ENCODE data around the gene CHEK1. TPM values are rescaled to one million over a fixed set of nuclear protein-coding genes. Genes with fewer than 3 reads are reported as not detected.

CHEK1 gene
- total and polyA plus RNA-seq, 9 of the 15 experiments (the other 6 are each of a cell fraction or from before 2014, with no cell fraction given) = 62.6 to 108 (median 87.5) TPM

DNA sequence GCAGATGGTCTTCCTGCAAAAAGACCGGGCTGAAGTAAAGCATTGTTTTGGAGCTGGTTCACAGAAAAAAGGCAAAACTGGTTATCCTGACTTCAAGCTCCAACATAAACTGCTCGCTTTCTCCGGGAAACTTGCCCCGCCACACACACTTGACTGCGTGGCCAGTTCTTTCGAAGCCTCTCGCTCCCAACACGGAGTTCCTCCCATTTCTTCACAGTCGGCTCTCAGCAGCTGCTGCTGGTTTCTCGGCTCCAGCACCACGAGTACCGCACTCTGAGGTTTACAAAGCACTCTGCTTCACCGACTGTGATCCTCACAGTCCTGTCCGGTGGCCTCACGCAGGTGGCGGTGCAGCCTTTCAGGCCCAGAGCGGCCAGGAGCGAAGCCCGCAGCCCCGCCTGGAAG is 264 bp downstream of the CHEK1 start (continued):
- TF ChIP-seq ARID3A (IDR thresholded peaks at IDR 0.05; ENCODE audit: borderline replicate concordance, low read depth, low read length) (no peak), BCLAF1 (IDR thresholded peaks at IDR 0.05; ENCODE audit: borderline replicate concordance in 1 of 2, control insufficient read depth in 1 of 2, low read depth in 2 of 2, low read length in 1 of 2) (peak in 1 of 2 experiments; percentile 48; a peak in 2 of 4 replicates), ZHX1 (conservative IDR thresholded peaks at IDR 0.05; ENCODE audit: low read length) (no peak), HNRNPUL1 (IDR thresholded peaks at IDR 0.05; ENCODE audit: low read length) (no peak), ZNF184 (CRISPR knock-in tag; IDR thresholded peaks at IDR 0.05) (no peak), NFRKB (IDR thresholded peaks at IDR 0.05; ENCODE audit: low read depth) (no peak), MBD1 (CRISPR knock-in tag; IDR thresholded peaks at IDR 0.05) (no peak), IFI16 (CRISPR knock-in tag; IDR thresholded peaks at IDR 0.05) (no peak), NEUROD1 (IDR thresholded peaks at IDR 0.05; ENCODE audit: borderline replicate concordance, low read depth, low read length, partially characterized antibody) (no peak), PHB2 (IDR thresholded peaks at IDR 0.05; ENCODE audit: low read depth) (no peak), NKRF (IDR thresholded peaks at IDR 0.05; ENCODE audit: borderline replicate concordance) (no peak), POLR2H (tag; IDR thresholded peaks at IDR 0.05; ENCODE audit: low read depth) (no peak), ZNF174 (CRISPR knock-in tag; IDR thresholded peaks at IDR 0.05) (no peak), ZKSCAN8 (CRISPR knock-in tag; IDR thresholded peaks at IDR 0.05) (peak; percentile 50; the same call in 1 of the 2 replicates)
- TF ChIP-seq, protein P1, sequence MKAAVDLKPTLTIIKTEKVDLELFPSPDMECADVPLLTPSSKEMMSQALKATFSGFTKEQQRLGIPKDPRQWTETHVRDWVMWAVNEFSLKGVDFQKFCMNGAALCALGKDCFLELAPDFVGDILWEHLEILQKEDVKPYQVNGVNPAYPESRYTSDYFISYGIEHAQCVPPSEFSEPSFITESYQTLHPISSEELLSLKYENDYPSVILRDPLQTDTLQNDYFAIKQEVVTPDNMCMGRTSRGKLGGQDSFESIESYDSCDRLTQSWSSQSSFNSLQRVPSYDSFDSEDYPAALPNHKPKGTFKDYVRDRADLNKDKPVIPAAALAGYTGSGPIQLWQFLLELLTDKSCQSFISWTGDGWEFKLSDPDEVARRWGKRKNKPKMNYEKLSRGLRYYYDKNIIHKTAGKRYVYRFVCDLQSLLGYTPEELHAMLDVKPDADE (conservative IDR thresholded peaks at IDR 0.05; ENCODE audit: control insufficient read depth, low read depth, low read length) = no peak
